HG02610 (cell line): Measurements from ENCODE around the gene CACNA1C.

Source experiments
- ATAC-seq: cut with Tn5 transposase; IDR thresholded peaks from one replicate; pipeline ENCODE4 v1.9.1; 2021; ENCODE audit warnings: mild to moderate bottlenecking, moderate library complexity; ENCODE audit not compliant: unreplicated experiment

CACNA1C gene

DNA sequence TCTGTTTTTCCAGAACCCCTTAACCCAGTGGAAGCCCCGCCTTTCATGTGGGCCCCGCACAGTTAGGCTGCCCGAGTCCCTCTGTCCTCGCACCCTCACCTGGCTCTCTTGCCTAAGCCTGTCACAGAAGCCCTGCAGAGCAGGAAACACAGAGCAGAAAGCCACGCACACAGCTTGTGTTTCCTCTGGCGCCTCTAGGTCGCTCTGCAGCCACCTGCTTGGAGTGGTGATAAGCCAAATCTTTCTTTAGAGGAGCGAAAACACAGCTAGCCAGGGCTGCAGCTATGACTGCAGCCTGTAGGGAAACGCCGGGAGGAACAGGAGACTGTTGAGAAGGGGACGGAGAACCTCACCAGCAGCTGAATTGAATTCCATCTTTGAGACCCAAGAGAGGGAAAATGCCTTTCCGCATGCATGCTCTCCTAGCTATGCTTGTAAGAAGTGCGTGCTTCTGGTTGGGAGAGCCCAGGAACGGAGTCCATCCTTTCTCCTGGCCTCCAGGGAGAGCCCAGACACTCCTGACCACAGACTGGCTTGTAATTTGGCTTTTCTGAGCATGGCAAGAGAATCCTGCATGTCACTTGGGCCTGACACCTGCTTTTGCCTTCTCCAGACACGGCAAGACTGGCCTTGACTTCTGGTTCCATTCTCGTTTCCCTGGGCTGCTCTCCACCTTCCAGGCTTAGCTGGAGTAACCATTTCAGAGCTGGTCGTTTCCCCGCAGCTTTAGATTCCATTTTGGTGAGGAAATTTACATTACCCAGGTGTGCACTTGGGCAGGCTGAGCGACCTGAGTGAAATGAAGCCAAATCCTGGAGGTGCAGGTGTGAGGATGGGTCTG is 301.6 kb downstream of the CACNA1C start:
- ATAC-seq, result no peak

DNA sequence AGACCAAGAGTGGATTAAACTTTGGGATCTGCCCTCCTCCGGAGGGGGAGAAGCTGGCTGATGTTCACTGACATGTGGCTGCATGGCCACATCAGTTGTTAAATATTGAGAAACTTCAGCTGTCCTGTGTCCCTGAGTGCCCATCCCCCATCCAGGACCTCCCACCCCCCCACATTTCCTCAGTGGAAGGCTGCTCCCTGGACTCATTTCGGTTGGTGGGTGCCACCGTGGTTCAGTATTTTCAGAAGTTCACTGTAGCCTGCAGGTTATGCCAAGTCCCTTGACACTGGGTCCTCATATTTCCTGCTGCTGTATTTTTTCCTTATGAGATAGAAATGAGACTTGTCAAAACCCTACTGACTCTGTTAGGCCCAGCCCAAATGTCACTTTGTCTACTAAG is 302.4 kb downstream of the CACNA1C start:
- no peak for ATAC-seq

DNA sequence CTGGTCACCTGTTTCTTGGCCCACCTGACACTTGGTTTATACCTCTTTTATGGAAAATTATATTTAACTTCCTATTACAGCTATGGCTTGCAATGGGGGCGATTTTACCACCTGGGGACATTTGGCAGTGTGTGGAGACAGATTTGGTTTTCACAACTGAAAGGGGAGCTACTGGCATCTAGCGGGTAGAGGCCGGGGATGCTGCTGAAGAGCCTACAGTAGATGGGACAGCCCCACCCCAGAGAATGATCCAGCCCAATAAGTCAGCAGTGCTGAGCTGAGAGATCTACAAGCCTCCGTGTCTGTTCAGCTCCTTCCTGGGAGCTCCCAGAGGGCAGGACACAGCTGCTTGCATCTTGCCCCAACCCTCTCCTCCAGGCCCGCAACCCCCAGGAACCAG is 302.8 kb downstream of the CACNA1C start:
- ATAC-seq, result no peak

DNA sequence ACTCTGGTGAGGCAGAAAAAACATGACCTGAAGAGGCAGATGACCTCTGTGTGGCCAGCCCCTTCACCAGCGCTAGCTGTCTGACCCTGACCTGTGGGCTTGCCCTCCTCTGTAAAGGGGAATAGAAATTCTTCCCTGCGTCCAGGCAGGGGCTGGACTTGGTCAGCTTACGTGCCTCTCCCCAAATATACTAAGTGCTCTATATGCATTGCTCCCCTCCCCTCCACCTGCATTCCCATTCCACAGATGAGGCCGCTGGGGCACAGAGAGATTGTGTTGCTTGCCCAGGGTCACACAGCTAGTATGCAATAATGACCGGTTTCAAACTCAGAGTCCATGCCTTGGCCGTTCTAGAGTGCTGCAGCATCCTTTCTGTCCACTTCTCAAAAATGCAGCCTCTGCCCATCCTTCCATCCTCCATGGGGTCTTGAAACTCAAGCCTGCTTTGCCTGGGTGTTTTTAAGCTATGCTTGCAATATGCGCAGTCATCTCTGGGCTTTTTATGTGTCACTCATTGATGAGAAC is 303.9 kb downstream of the CACNA1C start:
- ATAC-seq, result no peak

DNA sequence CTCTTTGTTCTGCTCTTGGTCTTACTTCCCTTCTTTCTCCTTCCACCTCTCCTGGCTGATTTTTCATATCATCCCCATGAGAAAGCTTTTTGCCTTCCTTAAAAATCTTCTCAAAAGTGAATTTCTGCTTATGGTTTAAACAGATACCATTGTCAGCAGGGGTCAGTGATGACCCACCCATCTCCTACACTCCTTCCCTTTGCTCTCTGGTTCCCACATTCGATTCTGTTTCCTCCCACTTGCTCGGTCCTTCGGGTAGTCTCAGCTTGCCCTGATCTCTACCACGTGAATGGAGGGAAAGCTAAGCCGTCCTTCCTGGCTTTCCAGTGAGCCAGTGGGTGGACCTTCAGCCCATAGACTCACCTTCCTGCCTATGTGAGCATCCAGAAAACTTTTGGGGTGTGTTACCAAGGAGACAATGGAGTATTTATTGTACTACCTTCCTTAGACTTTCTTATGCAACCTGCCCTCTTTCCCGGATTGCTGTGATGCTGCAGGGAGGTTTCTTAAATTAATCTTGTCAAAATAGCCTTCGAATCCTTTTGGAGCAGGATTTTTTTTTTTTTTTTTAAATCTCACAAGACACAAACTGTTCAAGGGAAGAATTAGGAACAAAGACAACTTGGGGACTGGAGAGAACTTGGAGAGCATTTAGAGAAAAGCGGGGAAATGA is 306.3 kb downstream of the CACNA1C start:
- no peak for ATAC-seq

DNA sequence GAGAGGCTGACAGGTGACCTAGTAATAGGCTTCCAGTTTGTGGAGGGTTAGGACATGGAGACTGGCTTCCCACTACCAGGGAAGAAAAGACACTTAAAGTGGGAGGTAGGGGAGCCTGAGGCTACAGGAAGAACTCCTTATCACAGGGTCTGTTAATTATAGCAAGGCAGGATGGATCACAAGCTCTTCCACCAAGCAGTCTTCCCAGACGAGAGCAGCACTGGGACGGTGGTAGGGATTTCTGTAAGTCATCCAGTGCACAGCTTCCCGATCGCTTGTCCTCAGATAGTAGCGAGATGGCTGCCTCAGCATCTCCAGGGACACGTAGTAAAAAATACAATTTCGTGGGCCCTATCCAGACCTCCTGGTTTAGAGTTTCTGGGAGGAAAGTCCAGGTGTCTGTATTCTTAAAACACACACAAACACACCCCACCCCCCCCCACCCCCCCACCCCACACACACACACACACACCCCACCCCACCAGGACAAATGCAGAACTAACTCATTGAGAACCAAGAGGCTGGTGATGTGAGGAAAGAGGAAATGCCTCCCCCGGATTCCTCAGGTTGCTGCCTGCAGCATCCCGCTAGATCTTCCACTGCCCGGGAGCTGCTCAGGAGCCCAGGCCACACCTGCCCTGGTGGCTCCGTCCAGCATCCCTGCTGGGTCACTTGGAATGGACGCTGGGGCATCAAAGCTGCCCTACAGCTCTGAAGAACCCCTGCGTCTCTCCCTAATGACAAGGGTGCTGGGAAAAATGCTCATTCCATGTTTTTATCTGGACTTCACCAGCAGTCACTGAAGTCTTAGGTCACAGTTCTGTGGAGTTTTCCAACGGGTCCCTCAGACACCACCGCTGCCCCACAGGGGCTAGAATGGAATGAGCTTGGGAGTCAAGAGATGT is 307.2 kb downstream of the CACNA1C start:
- ATAC-seq, result no peak

DNA sequence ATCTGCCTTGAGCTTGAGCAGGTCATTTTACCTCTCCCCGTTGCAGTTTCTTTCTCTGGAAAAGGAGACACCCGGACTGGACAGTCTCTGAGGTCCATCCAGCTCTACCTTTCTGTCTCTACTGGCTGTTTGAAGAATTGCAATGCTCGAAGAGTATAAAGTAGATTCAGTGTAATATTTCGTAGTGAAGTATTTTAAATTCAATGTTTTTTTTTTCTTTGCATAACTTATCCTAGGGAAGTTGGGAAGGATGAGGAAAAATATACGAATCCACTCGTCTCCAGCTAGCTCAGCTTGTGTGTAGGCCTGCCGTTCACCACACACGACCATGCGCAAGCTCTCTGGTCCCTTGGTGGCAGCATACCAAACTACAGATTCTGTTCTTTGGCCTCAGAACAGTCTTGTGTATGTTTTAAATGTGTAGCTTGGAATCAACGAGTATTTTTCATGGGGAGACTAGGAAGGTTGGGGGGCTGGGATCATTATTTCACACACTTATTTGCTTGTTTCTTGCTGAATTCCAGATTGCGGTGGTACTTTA is 307.9 kb downstream of the CACNA1C start:
- no peak for ATAC-seq

DNA sequence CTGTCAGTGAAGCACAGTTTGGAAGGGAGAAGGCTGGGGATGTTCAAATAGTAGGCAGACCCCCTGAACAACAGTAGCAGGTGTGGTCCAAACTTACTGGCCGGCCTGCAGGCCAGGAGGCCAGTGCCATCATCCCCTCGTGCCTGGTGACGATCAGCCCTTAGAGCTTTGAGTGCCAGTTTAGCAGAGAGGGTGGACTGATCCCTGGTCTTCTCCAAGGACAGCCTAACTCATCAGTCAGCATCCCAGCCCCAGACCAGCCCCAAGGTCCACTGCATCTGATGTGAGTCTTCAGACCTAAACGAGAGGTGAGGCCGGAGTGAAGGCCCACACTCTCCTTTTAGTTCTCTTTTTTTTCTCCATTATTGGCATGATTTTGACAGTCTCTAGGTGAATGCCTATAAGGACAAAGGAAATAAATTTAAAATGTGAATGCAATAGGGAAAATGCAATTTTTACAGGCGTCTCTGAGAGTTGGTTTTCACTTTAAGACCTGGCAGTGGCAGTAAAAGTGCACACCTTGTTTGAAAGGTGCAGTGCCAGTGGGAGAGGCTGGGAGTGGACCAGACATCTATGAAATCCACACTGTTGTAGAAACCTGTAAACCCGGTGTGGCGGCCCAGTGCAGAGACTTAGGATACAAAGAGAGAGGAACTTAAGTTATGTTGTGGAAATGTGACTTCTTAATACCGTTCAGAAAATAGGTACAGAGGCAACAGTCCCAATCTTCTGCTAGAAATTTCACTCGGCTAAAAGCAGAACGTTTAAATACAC is 311.2 kb downstream of the CACNA1C start:
- ATAC-seq, result no peak

DNA sequence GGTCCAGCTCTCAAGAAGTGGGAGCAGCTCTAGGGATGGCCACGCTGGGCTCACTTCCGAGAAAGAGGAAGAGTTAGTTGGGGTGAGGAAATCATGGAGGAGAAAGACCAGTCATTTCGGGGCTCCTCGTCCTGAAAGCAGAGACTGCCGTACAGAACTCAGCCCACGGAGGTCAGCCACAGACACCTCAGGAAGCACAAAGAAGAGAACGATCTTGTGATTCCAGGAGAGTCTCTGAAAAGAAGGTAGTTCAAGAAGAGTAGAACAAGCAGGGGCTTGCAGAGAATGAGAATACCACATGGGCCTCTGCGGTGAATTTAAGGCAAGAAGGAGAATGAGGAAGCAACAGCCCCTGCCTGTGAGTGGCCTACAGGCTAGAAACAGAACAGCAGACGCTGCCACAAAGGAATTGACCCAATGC is 311.9 kb downstream of the CACNA1C start:
- no peak for ATAC-seq

DNA sequence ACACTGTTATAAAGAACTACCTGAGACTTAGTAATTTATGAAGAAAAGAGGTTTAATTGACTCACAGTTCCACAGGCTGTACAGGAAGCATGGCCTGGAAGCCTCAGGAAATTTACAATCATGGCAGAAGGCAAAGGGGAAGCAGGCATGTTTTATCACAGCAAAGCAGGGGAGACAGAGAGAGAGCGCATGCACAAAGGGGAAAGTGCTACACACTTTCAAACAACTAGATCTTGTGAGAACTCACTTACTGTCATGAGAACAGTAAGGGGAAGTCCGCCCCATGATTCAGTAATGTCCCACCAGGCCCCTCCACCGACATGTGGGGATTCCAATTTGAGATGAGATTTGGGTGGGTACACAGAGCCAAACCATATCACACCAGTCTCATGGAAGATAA is 313.9 kb downstream of the CACNA1C start:
- ATAC-seq, result no peak

DNA sequence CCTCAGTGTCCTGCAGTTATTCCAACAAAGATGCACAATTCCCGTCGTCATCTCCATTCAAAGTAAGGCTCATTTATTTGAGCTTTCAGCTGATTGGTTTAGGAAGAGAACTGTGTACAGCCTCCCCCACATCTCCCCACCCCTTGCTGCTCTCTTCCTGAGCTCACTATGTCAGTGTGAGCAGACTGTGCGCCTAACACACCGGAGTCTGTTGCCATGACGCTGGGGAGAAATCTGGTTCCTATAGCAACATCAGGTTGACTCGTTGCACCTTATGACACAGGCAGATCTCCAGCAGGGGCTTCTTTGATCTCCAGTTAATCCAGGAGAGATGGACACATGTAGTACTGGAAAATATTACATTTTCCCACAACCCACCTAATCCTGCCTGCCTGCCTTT is 319.4 kb downstream of the CACNA1C start:
- no peak for ATAC-seq

DNA sequence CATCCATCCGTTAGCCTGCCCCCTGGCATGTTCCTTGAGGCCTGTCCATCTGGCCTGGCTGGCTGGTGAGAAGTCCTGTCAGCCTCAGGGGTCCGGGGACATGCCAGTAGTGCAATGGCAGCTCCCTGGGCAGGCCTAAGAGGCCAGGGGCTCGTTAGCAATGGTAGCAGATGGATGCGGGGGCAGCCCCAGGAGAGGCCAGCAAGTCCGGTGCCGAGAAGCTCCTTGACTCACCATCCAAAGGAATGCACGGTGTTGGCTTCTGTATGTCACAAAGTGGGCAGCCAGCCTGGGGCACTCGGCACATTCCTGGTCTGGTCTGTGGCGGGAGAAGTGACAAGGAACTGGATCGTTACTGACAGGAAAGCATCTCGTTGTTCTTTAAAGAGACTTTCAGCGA is 319.9 kb downstream of the CACNA1C start:
- no peak for ATAC-seq

DNA sequence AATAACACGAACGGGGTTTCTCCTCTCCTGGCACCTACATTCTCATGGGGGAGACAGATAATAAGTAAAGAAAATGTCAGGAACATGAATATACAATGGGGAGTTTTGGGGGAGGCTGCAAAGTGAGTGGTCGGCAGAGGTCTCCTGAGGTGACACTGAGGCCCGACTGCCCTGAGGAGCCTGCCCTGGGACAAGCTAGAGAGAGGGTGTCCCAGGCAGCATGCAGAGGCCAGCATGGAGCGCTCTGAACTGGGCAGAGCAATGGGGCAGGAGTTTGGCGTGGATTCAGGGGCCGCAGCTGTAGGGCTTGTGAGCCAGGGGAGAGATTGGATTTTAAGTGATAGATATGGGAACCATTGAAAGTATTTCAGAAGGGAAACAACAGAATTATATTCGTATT is 320.5 kb downstream of the CACNA1C start:
- ATAC-seq, result no peak

DNA sequence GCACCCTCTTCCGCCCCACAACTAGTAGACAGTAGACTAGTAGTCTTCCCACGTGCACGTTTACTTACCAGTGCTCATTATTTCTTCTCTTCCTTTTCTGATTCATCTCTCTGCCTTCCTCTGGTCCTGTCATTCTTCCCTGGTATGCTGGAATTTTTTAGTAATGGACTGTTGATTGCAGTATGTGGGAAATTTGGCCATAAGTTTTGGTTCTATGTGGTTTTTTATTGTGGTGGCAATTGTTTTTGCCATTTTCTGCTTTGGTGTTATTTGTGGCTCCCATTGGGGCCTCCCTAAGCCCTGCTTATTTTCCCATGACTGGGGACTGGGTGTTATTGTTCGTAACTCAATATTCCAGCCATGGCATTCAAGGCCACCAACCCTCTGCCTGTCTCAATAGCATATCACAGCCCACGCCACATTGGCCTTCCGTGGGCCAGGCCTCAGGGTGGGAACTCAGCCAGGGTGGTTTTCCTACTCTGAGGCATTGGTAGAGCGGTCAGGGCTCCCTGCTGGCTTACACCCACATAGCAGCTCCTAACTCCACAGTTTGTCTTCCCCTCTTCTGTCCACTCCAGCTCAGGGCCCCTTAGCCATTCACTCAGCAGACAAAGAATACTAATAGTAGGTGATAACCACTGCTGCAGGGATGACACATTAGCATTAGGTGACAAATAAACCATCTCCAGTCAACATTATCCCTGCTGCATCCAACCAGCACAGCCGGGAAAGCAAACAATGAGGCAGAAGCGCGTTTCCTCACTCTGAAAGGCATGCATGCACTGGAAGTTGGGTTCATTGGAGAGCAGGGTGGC is 321.5 kb downstream of the CACNA1C start:
- no peak for ATAC-seq

DNA sequence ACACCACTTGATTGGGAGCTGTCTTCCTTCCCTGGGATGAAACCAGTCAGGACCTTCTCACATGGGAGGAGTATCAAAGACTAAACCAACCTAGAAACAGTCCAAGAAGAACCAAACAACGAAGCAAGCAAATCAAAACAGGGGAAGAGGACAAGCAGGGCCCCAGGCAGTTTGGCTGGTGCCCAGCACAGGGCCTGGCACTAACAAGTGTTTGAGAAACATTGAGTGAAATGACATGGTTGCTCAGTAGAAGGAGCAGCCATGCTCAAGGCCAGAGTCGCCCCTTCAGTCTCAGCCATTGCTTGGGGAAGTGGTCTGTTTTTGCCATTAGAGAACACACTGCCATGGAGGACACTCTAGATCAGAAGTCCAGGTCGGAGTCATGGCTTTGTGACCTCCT is 323.1 kb downstream of the CACNA1C start:
- ATAC-seq, result no peak

DNA sequence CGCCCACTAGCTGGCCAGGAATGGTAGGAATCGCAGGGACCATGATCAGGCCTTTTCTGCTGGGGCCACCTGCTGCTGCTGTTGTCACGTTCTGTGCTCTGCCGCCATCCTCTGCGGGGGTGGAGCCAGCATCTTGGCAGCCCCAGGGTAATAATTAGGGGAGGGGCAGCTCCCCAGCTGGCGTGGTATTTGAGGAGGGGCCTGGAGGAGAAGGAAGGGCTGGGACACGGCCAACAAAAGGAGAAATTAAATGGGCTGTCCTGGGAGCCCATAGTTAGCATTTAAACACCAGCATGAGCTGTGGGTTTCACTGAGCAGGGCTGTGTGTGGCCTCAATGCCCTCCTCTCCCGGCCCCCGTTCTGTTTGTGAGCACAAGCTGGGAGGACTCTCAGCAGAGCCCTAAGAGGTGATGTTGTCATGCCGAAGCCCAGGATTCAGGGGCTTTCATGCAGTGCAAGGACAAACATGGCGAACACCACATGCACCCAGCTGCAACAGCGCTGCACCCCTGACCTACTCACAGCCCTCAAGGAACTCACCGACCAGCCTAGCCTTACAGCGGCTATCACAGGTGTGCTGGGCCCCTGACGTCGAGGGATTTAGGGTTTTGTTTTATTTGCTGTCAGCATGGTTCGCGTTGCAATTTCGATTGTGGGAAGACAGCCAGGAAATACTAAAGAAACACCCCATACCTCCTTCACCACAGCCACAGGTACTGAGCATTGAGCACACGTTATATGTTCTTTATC is 324.3 kb downstream of the CACNA1C start:
- no peak for ATAC-seq

DNA sequence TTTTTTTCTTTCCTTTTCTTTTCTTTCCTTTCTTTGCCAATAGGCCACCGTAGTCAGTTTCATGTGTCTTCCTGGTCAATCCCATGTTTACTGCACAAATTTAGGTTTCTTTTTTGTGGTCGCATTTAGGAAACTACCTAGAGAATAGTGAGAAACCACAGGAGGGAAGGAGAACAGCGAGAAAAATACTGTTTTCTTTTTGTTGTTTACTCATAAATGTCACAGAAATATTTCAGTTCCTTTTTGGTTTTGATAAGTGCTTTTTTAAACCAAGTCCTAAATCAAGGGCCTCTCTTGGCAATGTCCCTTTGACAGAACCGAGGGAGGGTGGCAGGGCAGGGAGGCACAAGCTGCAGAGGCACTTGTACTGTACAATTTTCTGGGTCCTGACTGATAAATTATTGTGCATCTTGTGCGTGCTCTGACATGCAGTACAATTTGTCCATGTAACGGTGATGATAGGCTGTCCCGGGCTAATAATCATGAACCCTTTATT is 326.1 kb downstream of the CACNA1C start:
- peak; percentile 48 for ATAC-seq

DNA sequence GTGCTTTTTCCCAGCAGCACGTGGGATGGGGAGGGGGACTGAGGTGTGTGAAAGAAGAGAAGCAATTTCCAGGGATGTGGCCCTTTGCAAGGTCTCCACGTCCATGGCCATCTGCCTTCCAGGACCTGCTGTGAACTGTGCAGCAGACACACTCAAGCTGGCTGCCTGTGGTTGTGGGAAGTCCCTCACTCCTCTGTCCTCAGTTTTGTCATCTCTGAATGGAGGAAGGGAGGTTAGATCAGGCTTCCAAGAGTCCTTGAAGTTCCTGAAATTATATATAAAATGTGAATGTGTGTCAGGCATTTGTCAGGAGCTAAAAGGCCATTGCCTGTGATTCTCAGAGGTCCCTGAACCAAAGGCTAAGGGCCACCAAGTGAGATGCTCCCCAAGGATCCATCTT is 328.2 kb downstream of the CACNA1C start:
- ATAC-seq, result no peak
